NCI-H82 treated with DMSO at 0.1 percent for 48 hours (cell line): Measurements from ENCODE around the gene ABI2.
"Not testable (repeated sequence)": the region's sequence is repeated elsewhere in the genome, so short reads cannot be mapped to it uniquely, and the experiment has no call there.

Experiments used
- DNase-seq: peaks from one replicate; lab custom pipeline; 2025; ENCODE audit not compliant: unreplicated experiment; lab: John Stamatoyannopoulos, UW

Gene ABI2

GRCh38 chr2:203327901-203328759 lies at the start of gene ABI2:
TSS of gene ABI2 (plus strand) at chr2:203328394. CDS start at chr2:203328515, 121 bp downstream.
- peak; percentile 82 for DNase-seq

DNA sequence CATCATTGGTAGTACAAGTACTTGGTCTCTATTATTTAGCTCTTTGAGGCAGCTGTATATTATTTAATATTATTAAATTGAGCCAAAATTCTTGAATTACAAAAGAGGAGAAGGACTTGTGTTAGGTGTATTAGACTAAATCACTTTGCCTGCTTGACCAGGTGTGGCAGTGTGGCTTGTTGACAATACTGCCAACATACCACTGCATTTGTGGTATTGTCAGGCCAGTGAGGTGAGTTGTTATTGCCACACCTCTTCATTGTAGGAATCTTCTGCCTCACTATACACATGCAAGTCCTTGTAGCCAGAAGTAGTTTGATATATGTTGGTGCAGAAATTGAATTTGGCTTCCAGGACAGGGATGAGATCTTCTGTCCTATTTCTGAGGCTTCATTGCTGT lies 48.9 kb upstream of the ABI2 start:
- no peak for DNase-seq

GRCh38 chr2:203280428-203281064 lies 47.6 kb upstream of the ABI2 start:
- DNase-seq: no peak

GRCh38 chr2:203282101-203282500 lies 46.1 kb upstream of the ABI2 start:
- no peak for DNase-seq

DNA sequence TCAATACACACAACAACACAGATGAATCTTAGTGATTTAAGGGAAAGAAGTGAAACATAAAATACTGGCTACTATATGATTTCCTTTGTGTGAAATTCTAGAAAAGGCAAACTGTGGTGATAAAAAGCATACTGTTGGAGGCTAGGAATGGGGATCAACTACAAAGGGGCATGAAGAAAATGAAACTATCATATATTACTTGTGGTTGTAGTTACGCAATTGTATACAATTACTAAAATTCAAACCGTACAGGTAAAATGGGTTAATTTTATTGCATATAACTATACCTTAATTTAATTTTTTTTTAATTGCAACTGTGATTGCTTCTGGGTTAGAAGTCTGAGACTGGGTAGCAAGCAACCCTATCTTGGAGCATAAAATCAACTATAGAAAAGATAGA lies 41.7 kb upstream of the ABI2 start:
- DNase-seq: no peak

DNA sequence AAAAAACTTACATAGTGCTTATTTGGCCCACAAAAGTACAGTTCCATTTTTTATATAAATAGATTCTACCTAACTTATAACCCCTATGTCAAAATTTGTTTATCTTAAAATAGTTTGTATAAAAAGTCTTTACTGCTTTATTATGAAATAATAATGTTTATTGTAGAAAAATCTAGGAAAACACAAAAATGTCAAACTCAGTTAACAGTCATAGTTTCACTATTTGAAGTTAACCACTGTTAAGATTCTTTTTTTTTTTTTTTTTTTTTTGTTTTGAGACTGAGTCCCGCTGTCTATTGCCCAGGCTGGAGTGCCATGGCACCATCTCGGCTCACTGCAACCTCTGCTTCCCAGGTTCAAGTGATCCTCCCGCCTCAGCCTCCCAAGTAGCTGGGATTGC lies 26.5 kb upstream of the ABI2 start:
- no peak for DNase-seq

GRCh38 chr2:203302586-203302985 lies 25.6 kb upstream of the ABI2 start:
- DNase-seq: not testable (repeated sequence)

GRCh38 chr2:203310688-203311436 lies 17.3 kb upstream of the ABI2 start:
- DNase-seq: no peak

GRCh38 chr2:203326356-203326755 lies 1.8 kb upstream of the ABI2 start:
- no peak for DNase-seq

DNA sequence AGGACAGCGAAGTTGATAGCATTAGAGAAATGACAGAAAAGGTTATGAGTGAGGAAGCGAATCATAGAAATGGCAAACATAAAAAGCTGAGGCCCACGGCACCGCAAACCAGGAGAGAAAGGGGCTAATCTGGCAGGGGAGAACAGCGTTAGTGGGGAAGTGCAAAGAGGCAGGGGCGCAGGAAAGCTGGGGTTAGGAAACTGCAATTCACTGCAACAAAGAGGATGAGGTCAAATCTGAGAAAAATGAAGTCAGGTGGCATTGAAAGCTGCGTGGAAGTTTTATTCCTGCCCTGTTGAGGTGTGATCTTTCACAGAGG lies 653 bp upstream of the ABI2 start:
- DNase-seq: peak; percentile 35

DNA sequence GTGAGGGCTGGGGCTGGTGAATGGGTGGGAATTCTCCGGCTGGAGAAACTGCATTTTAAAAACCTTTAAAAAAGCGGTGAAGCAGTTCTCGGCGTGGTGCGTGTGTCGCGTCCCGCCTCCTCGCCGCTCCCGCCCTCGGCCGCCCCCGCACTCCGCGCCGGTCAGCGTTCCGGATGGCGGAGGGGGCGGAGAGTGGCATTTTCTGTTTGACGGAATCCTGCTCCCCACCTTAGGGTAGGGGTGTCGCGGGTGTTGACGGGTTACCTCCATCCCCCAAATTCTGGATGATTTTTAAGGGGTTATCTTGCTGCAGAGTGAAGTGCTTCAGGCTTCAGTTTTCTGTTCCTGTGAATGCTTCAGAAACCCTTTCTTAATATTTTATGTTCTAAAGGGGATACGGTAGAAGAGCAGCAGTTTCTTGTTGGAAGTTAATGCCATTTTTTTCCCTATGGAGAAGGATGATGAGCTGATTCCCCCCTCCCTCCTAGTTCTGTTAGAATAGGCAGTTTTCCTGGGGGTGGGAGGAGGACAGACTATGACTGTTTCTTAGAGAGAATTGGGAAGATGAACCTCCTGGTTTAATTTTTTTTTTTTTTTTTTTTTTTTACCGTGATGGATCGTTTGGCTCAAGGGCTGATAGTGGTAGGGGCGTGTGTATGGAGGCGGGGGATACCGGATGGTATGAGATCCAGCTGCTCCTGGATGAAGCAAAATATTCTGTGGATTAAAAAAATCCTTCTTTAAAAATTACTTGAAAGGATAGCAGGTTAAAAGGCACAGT lies 756 bp downstream of the ABI2 start:
- no peak for DNase-seq

DNA sequence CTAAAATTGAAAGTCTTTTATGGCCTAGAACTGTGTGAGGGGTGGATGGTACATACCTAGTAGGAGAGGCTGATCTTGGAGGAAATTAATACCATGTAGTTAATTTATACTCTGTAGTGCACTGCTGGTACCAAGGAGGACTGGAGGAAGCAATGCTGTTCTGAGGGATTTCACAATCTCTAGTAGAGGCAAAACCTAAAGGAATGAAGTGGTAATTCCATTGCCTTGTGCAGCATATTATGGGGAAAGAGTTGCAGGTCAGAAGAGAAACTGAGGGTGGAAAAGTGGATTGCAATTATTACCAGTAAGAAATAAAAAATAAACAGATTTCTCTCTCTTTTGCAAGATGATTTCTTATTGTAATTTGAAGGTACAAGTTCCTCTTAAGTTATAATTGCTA lies 2.2 kb downstream of the ABI2 start:
- peak; percentile 11 for DNase-seq

- DNase-seq: no peak
Measured at GRCh38 chr2:203338322-203338721, 10.1 kb downstream of the ABI2 start.

- DNase-seq: no peak
Measured at GRCh38 chr2:203340791-203341487, 12.7 kb downstream of the ABI2 start.

DNA sequence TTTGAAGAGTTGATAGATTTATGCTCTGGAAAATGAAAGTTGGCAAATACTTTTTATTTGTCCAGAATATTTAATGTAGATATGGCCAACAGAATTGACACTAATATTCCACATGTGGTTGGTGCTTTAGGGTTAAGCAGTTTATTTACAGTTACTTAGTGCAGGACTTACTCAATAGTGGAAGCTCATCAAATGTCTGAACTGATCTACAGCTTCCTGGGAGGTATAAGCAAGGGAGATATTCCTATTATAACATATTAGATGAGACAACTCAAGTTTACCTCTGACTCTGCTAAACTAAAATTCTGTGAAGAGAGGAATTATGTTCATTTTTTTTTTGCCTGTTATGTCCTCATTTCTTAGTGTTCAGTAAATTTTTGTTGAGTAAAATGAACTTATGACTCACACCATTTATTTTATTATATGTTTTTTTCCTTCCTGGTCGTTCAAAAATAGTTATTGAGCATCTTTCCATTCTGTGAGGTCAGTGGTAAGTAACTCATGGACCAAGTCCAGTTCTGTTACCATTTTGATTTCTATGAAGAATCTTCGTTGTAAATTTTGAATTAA lies 13.6 kb downstream of the ABI2 start:
- no peak for DNase-seq

GRCh38 chr2:203342374-203342773 lies 14.2 kb downstream of the ABI2 start:
- DNase-seq: not testable (repeated sequence)

GRCh38 chr2:203344667-203345066 lies 16.5 kb downstream of the ABI2 start:
- no peak for DNase-seq

DNA sequence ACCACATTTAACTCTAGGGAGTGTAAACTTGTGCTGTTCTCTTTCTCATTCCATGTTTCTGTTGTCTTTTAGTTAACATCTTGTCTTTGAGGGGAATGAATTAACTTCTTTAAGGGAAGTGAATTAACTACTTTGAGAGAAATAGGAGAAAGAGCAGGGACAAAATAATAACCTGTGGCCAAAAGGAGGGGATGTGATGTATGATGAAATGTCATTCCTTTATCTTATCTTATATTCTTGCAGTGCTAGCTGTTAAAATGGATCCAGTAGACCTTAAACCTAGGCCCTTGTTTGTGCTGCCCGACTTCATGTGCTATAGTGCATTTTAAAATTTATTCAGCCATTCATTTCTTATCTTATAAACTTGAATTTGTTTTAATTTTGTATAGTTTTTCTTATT lies 18.4 kb downstream of the ABI2 start:
- DNase-seq: no peak

GRCh38 chr2:203347375-203347774 lies 19.2 kb downstream of the ABI2 start:
- no peak for DNase-seq

- no peak for DNase-seq
Measured at GRCh38 chr2:203352604-203353255, 24.5 kb downstream of the ABI2 start.
